Measurements from ENCODE around the gene ADSS2. TPM values are rescaled to one million over a fixed set of nuclear protein-coding genes. Genes with fewer than 3 reads are reported as not detected.

The ADSS2 gene
- total and polyA plus RNA-seq, 2 donors = 40.4 to 43.0 TPM

GRCh38 chr1:244449936-244450508 is 1.7 kb downstream of the ADSS2 start:
- H3K4me3 ChIP-seq (ENCODE audit: low read length in 2 of 2) = peak overlapping the region; percentile 3 to 92

GRCh38 chr1:244448279-244449036 is 3.3 kb downstream of the ADSS2 start:
- Histone ChIP-seq H3K36me3 (ENCODE audit: control insufficient read depth in 2 of 2, insufficient read depth in 2 of 2, low read length in 1 of 2) (peaks cover 4 to 9% of the 10 kb centered on the region in 2 donors), H3K4me3 (ENCODE audit: low read length in 2 of 2) (no peak overlapping the region), H3K9me3 (ENCODE audit: control insufficient read depth in 2 of 2, insufficient read depth in 1 of 2, low read length in 1 of 2) (no peaks in the 10 kb centered on the region), H3K27ac (ENCODE audit: low read depth in 1 of 2, low read length in 1 of 2) (no peak overlapping the region), H3K4me1 (ENCODE audit: control insufficient read depth in 2 of 2, insufficient read depth in 2 of 2, low read length in 2 of 2) (peaks cover 7 to 8% of the 10 kb centered on the region in 2 donors), H3K27me3 (ENCODE audit: control insufficient read depth in 2 of 2, insufficient read depth in 1 of 2, low read length in 1 of 2) (no peaks in the 10 kb centered on the region)
- 98% methylated on average over 5 of the region's 5 CpGs for WGBS
- DNase-seq (ENCODE audit: low read depth in 6 of 9, low spot score in 9 of 9) = no peak

More at GRCh38 chr1:244449936-244450508, 1.7 kb downstream of the ADSS2 start:
- H3K4me1 ChIP-seq (ENCODE audit: control insufficient read depth in 2 of 2, insufficient read depth in 2 of 2, low read length in 2 of 2) = peaks cover 7 to 8% of the 10 kb centered on the region in 2 donors
- peak overlapping the region in 1 of 2 donors; percentile 95 for H3K27ac ChIP-seq (ENCODE audit: low read depth in 1 of 2, low read length in 1 of 2)
- peaks cover 0 to 6% of the 10 kb centered on the region in 2 donors for H3K36me3 ChIP-seq (ENCODE audit: control insufficient read depth in 2 of 2, insufficient read depth in 2 of 2, low read length in 1 of 2)
- 95% methylated on average over 8 of the region's 8 CpGs for WGBS
- H3K27me3 ChIP-seq (ENCODE audit: control insufficient read depth in 2 of 2, insufficient read depth in 1 of 2, low read length in 1 of 2) = no peaks in the 10 kb centered on the region
- DNase-seq (ENCODE audit: low read depth in 6 of 9, low spot score in 9 of 9) = no peak
- H3K9me3 ChIP-seq (ENCODE audit: control insufficient read depth in 2 of 2, insufficient read depth in 1 of 2, low read length in 1 of 2) = no peaks in the 10 kb centered on the region

- Histone ChIP-seq H3K27ac (ENCODE audit: low read depth in 1 of 2, low read length in 1 of 2) (no peak overlapping the region), H3K9me3 (ENCODE audit: control insufficient read depth in 2 of 2, insufficient read depth in 1 of 2, low read length in 1 of 2) (no peaks in the 10 kb centered on the region), H3K27me3 (ENCODE audit: control insufficient read depth in 2 of 2, insufficient read depth in 1 of 2, low read length in 1 of 2) (no peaks in the 10 kb centered on the region), H3K4me3 (ENCODE audit: low read length in 2 of 2) (no peak overlapping the region), H3K36me3 (ENCODE audit: control insufficient read depth in 2 of 2, insufficient read depth in 2 of 2, low read length in 1 of 2) (peaks cover 4 to 9% of the 10 kb centered on the region in 2 donors), H3K4me1 (ENCODE audit: control insufficient read depth in 2 of 2, insufficient read depth in 2 of 2, low read length in 2 of 2) (peaks cover 7 to 8% of the 10 kb centered on the region in 2 donors)
- 98% methylated on average over 2 of the region's 2 CpGs for WGBS
- DNase-seq (ENCODE audit: low read depth in 6 of 9, low spot score in 9 of 9) = no peak
Observed at GRCh38 chr1:244447552-244447951, 4.2 kb downstream of the ADSS2 start.

GRCh38 chr1:244447024-244447423 is 4.7 kb downstream of the ADSS2 start:
- WGBS = 100% methylated on average over 1 of the region's 1 CpG
- peaks cover 5 to 7% of the 10 kb centered on the region in 2 donors for H3K4me1 ChIP-seq (ENCODE audit: control insufficient read depth in 2 of 2, insufficient read depth in 2 of 2, low read length in 2 of 2)
- no peak overlapping the region for H3K27ac ChIP-seq (ENCODE audit: low read depth in 1 of 2, low read length in 1 of 2)

GRCh38 chr1:244445320-244446181 is 6.2 kb downstream of the ADSS2 start:
- Histone ChIP-seq H3K4me1 (ENCODE audit: control insufficient read depth in 2 of 2, insufficient read depth in 2 of 2, low read length in 2 of 2) (peaks cover 5 to 7% of the 10 kb centered on the region in 2 donors), H3K9me3 (ENCODE audit: control insufficient read depth in 2 of 2, insufficient read depth in 1 of 2, low read length in 1 of 2) (no peaks in the 10 kb centered on the region), H3K27me3 (ENCODE audit: control insufficient read depth in 2 of 2, insufficient read depth in 1 of 2, low read length in 1 of 2) (no peaks in the 10 kb centered on the region), H3K4me3 (ENCODE audit: low read length in 2 of 2) (no peak overlapping the region), H3K27ac (ENCODE audit: low read depth in 1 of 2, low read length in 1 of 2) (no peak overlapping the region), H3K36me3 (ENCODE audit: control insufficient read depth in 2 of 2, insufficient read depth in 2 of 2, low read length in 1 of 2) (peaks cover 4 to 12% of the 10 kb centered on the region in 2 donors)
- WGBS = 95% methylated on average over 2 of the region's 2 CpGs
- no peak for DNase-seq (ENCODE audit: low read depth in 6 of 9, low spot score in 9 of 9)

More at GRCh38 chr1:244447024-244447423, 4.7 kb downstream of the ADSS2 start:
- Histone ChIP-seq H3K9me3 (ENCODE audit: control insufficient read depth in 2 of 2, insufficient read depth in 1 of 2, low read length in 1 of 2) (no peaks in the 10 kb centered on the region), H3K36me3 (ENCODE audit: control insufficient read depth in 2 of 2, insufficient read depth in 2 of 2, low read length in 1 of 2) (peaks cover 4 to 12% of the 10 kb centered on the region in 2 donors), H3K27me3 (ENCODE audit: control insufficient read depth in 2 of 2, insufficient read depth in 1 of 2, low read length in 1 of 2) (no peaks in the 10 kb centered on the region), H3K4me3 (ENCODE audit: low read length in 2 of 2) (no peak overlapping the region)
- no peak for DNase-seq (ENCODE audit: low read depth in 6 of 9, low spot score in 9 of 9)

GRCh38 chr1:244444854-244445253 is 6.9 kb downstream of the ADSS2 start:
- peaks cover 4 to 18% of the 10 kb centered on the region in 2 donors for H3K36me3 ChIP-seq (ENCODE audit: control insufficient read depth in 2 of 2, insufficient read depth in 2 of 2, low read length in 1 of 2)
- H3K27ac ChIP-seq (ENCODE audit: low read depth in 1 of 2, low read length in 1 of 2) = no peak overlapping the region
- no peaks in the 10 kb centered on the region for H3K9me3 ChIP-seq (ENCODE audit: control insufficient read depth in 2 of 2, insufficient read depth in 1 of 2, low read length in 1 of 2)
- peaks cover under 1 to 3% of the 10 kb centered on the region in 2 donors for H3K4me1 ChIP-seq (ENCODE audit: control insufficient read depth in 2 of 2, insufficient read depth in 2 of 2, low read length in 2 of 2)
- DNase-seq (ENCODE audit: low read depth in 6 of 9, low spot score in 9 of 9) = no peak
- H3K4me3 ChIP-seq (ENCODE audit: low read length in 2 of 2) = no peak overlapping the region
- no peaks in the 10 kb centered on the region for H3K27me3 ChIP-seq (ENCODE audit: control insufficient read depth in 2 of 2, insufficient read depth in 1 of 2, low read length in 1 of 2)
- WGBS = 86% methylated on average over 1 of the region's 1 CpG

- H3K36me3 ChIP-seq (ENCODE audit: control insufficient read depth in 2 of 2, insufficient read depth in 2 of 2, low read length in 1 of 2) = peaks cover 4 to 14% of the 10 kb centered on the region in 2 donors
- H3K9me3 ChIP-seq (ENCODE audit: control insufficient read depth in 2 of 2, insufficient read depth in 1 of 2, low read length in 1 of 2) = no peaks in the 10 kb centered on the region
- H3K27me3 ChIP-seq (ENCODE audit: control insufficient read depth in 2 of 2, insufficient read depth in 1 of 2, low read length in 1 of 2) = no peaks in the 10 kb centered on the region
- no peak for DNase-seq (ENCODE audit: low read depth in 6 of 9, low spot score in 9 of 9)
- H3K4me1 ChIP-seq (ENCODE audit: control insufficient read depth in 2 of 2, insufficient read depth in 2 of 2, low read length in 2 of 2) = no peaks in the 10 kb centered on the region
- 98% methylated on average over 2 of the region's 2 CpGs for WGBS
- H3K4me3 ChIP-seq (ENCODE audit: low read length in 2 of 2) = no peak overlapping the region
- H3K27ac ChIP-seq (ENCODE audit: low read depth in 1 of 2, low read length in 1 of 2) = no peak overlapping the region
Observed at GRCh38 chr1:244442850-244443249, 8.9 kb downstream of the ADSS2 start.

- H3K27ac ChIP-seq (ENCODE audit: low read depth in 1 of 2, low read length in 1 of 2) = no peak overlapping the region
- no peak for DNase-seq (ENCODE audit: low read depth in 6 of 9, low spot score in 9 of 9)
- H3K27me3 ChIP-seq (ENCODE audit: control insufficient read depth in 2 of 2, insufficient read depth in 1 of 2, low read length in 1 of 2) = no peaks in the 10 kb centered on the region
- H3K4me1 ChIP-seq (ENCODE audit: control insufficient read depth in 2 of 2, insufficient read depth in 2 of 2, low read length in 2 of 2) = no peaks in the 10 kb centered on the region
- H3K9me3 ChIP-seq (ENCODE audit: control insufficient read depth in 2 of 2, insufficient read depth in 1 of 2, low read length in 1 of 2) = no peaks in the 10 kb centered on the region
- peaks cover 8 to 25% of the 10 kb centered on the region in 2 donors for H3K36me3 ChIP-seq (ENCODE audit: control insufficient read depth in 2 of 2, insufficient read depth in 2 of 2, low read length in 1 of 2)
- 83% methylated on average over 8 of the region's 8 CpGs for WGBS
- no peak overlapping the region for H3K4me3 ChIP-seq (ENCODE audit: low read length in 2 of 2)
Observed at GRCh38 chr1:244439391-244440032, 12.2 kb downstream of the ADSS2 start.

Measured in thymus (tissue), 11 donors.